Kidney epithelial cell (primary cell): ENCODE results near the gene TXNL4B. TPM values are rescaled to one million over a fixed set of nuclear protein-coding genes. Genes with fewer than 3 reads are reported as not detected.

Experiments
- DNase-seq: peaks from one replicate; pipeline ENCODE4 v3.0.0-alpha.2; 2010; ENCODE audit warnings: low read depth
- H3K27me3 ChIP-seq: 2 replicates; pipeline ENCODE4 v1.6.0; 2011; ENCODE audit warnings: low read length; ENCODE audit not compliant: control insufficient read depth, insufficient read depth
- H3K36me3 ChIP-seq: 2 replicates; pipeline ENCODE4 v1.5.1; 2011; ENCODE audit warnings: low read length; ENCODE audit not compliant: control insufficient read depth, insufficient read depth
- H3K4me3 ChIP-seq: 2 replicates; pipeline ENCODE4 v1.5.1; 2011; ENCODE audit warnings: low read depth, mild to moderate bottlenecking, control low read depth, low read length
- total RNA-seq: library from RNA; depleted of rRNA; stranded (reverse); fragments of >200 nt; gene quantifications from 2 replicates; pipeline ENCODE4 v1.2.3, GENCODE V29; 2015
- TF ChIP-seq, protein P1 (sequence below): IDR thresholded peaks from 2 replicates; pipeline ENCODE4 v1.5.1; 2011; ENCODE audit warnings: mild to moderate bottlenecking, moderate library complexity, low read length, control low read depth, inconsistent platforms; ENCODE audit not compliant: insufficient read depth, poor library complexity, severe bottlenecking

Gene TXNL4B
- total RNA-seq, 1 donor from 2014 or later = 11.7 TPM

DNA sequence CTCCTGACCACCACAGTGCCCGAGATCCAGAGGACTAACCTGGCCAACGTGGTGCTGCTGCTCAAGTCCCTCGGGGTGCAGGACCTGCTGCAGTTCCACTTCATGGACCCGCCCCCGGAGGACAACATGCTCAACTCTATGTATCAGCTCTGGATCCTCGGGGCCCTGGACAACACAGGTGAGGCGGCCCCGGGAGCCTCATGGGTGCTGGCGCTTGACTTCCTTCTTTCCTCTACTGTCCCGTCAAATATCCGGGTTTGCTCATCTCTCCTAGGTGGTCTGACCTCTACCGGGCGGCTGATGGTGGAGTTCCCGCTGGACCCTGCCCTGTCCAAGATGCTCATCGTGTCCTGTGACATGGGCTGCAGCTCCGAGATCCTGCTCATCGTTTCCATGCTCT lies 14.0 kb upstream of the TXNL4B start:
- Histone ChIP-seq H3K4me3 (no peak overlapping the region), H3K36me3 (peaks cover 7% of the 10 kb centered on the region), H3K27me3 (no peaks in the 10 kb centered on the region)
- TF ChIP-seq, protein P1, sequence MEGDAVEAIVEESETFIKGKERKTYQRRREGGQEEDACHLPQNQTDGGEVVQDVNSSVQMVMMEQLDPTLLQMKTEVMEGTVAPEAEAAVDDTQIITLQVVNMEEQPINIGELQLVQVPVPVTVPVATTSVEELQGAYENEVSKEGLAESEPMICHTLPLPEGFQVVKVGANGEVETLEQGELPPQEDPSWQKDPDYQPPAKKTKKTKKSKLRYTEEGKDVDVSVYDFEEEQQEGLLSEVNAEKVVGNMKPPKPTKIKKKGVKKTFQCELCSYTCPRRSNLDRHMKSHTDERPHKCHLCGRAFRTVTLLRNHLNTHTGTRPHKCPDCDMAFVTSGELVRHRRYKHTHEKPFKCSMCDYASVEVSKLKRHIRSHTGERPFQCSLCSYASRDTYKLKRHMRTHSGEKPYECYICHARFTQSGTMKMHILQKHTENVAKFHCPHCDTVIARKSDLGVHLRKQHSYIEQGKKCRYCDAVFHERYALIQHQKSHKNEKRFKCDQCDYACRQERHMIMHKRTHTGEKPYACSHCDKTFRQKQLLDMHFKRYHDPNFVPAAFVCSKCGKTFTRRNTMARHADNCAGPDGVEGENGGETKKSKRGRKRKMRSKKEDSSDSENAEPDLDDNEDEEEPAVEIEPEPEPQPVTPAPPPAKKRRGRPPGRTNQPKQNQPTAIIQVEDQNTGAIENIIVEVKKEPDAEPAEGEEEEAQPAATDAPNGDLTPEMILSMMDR = no peak
- no peak for DNase-seq

DNA sequence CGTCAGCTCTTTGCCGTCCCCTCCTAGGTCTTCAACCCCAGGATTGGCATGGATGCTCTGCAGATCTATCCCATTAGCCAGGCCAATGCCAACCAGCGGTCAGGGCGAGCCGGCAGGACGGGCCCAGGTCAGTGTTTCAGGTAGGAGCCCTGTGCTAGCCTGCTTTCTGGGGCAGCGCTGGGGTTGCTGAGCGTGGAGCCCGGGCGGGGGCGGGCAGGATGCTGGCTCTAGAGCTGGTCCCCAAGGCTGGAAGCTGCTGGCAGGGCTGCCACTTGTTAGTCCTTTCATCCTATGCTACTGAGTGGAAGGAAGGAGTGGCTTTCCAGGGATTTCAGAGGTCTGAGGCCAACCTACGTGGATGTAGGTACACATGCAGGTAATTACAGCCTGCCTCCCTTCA lies 12.6 kb upstream of the TXNL4B start:
- Histone ChIP-seq H3K36me3 (peaks cover 7% of the 10 kb centered on the region), H3K4me3 (no peak overlapping the region), H3K27me3 (no peaks in the 10 kb centered on the region)
- TF ChIP-seq, protein P1 = no peak
- DNase-seq = no peak

DNA sequence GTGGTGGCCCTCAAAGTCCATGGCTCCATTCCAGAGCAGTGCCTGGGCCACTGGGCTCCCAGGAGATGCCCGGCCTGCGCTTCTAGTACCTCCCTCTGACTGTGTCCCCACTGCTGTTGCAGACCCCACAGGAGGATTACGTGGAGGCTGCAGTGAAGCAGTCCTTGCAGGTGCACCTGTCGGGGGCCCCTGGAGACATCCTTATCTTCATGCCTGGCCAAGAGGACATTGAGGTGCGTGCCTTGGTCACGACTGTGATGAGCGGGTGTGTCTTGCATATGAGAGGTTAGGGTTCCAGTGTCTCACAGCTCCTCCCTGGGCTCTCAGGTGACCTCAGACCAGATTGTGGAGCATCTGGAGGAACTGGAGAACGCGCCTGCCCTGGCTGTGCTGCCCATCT lies 11.5 kb upstream of the TXNL4B start:
- Histone ChIP-seq H3K36me3 (peaks cover 7% of the 10 kb centered on the region), H3K27me3 (no peaks in the 10 kb centered on the region), H3K4me3 (no peak overlapping the region)
- TF ChIP-seq, protein P1 = no peak
- no peak for DNase-seq

DNA sequence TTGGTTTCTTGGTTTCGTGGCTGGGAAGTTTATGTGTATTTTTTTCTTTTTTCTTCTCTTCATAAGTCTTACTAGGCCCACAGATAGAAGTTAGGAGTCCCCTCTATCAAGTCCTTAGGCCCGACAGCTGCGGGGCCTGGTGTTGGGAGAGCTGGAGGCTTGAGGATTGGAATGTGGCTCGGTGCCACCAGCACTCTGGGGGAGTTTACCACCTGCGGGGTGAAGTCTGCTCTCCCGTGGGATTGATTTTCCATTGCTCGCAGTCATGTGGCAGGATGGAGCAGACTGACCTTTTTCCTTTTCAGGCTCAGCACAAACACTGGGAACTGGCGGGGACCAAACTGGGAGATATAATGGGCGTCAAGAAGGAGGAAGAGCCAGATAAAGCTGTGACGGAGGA lies 7.8 kb upstream of the TXNL4B start:
- DNase-seq = no peak
- H3K36me3 ChIP-seq = peaks cover 7% of the 10 kb centered on the region
- TF ChIP-seq, protein P1 = no peak
- no peak overlapping the region for H3K4me3 ChIP-seq
- H3K27me3 ChIP-seq = no peaks in the 10 kb centered on the region

DNA sequence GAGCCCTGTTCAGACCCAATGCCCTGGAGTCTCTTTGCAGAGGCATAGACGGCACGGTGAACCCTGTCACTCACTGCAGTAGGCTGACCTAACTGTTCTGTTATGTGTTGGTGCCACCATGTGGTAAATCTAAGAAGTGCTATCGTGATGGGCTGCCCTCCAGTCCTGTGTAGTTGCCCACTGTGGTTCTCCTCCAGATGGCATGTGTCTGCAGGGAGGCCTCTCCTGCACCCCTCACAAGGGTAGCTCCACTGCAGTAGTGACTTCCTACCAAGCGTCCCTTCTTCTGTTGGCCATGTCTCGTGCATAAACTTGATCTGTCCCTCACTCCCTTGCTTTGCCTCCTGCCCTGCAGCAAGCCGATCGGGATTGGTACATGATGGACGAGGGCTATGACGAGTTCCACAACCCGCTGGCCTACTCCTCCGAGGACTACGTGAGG lies 6.0 kb upstream of the TXNL4B start:
- Histone ChIP-seq H3K4me3 (no peak overlapping the region), H3K36me3 (peaks cover 2% of the 10 kb centered on the region), H3K27me3 (no peaks in the 10 kb centered on the region)
- TF ChIP-seq, protein P1 = peak; percentile 49
- DNase-seq = no peak

DNA sequence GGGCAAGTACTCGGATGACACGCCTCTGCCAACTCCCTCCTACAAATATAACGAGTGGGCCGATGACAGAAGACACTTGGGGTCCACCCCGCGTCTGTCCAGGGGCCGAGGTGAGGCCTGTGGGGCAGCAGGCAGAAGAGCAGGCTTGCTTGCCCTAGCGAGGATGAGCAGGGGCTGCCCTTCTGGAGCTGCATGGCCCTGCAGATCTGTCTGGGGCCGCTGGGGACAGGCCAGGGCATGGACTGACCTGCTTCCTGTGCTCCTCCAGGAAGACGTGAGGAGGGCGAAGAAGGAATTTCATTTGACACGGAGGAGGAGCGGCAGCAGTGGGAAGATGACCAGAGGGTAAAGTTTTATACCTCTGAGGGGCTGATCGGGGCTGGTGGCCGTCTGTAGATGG lies 5.5 kb upstream of the TXNL4B start:
- peaks cover 2% of the 10 kb centered on the region for H3K36me3 ChIP-seq
- H3K27me3 ChIP-seq = no peaks in the 10 kb centered on the region
- TF ChIP-seq, protein P1 = no peak
- no peak overlapping the region for H3K4me3 ChIP-seq
- DNase-seq = no peak
